Mesenteric fat pad (tissue), 1 donor: ENCODE data around the gene EBI3. TPM values are rescaled to one million over a fixed set of nuclear protein-coding genes. Genes with fewer than 3 reads are reported as not detected.
"Not testable (repeated sequence)": the region's sequence is repeated elsewhere in the genome, so short reads cannot be mapped to it uniquely, and the experiment has no call there.

ENCODE experiments used
- DNase-seq: peaks from one replicate; pipeline ENCODE4 v3.0.0-alpha.2; 2020; ENCODE audit warnings: low spot score
- total RNA-seq: library from RNA; stranded (reverse); fragmentation: NEBNext Ultra II Directional; extraction: Animal tissue kit (Norgen Biotek cat#: 25700); gene quantifications from one replicate; pipeline ENCODE4 v1.2.1, GENCODE V29; 2021
- donor health status: DM: yes; HTN: yes; CAD: no.

EBI3 gene
- total RNA-seq, 1 donor from 2014 or later: 5.8 TPM

DNA sequence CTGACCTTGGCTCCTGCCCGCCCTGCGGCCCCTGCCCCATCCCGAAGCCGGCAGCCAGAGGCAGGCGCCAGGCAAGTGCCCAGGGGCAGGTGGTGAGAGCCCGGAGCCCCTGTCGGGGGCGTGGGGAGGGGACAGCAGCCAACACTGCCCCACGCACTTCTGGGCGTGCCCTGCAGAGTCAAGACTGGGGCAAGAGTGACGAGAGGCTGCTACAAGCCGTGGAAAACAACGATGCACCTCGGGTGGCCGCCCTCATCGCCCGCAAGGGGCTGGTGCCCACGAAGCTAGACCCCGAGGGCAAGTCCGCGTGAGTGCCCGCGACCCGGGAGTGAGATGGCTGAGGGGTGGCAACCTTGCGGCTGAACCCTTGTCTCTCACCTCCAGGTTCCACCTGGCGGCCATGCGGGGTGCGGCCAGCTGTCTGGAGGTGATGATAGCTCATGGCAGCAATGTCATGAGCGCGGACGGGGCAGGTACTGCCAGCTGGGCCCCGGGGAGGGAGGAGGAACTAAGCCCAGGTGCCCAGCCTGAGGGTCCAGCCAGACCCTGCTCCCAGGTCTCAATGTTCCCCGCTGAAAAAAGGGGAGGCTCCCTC, 29.5 kb upstream of the EBI3 start:
- no peak for DNase-seq

DNA sequence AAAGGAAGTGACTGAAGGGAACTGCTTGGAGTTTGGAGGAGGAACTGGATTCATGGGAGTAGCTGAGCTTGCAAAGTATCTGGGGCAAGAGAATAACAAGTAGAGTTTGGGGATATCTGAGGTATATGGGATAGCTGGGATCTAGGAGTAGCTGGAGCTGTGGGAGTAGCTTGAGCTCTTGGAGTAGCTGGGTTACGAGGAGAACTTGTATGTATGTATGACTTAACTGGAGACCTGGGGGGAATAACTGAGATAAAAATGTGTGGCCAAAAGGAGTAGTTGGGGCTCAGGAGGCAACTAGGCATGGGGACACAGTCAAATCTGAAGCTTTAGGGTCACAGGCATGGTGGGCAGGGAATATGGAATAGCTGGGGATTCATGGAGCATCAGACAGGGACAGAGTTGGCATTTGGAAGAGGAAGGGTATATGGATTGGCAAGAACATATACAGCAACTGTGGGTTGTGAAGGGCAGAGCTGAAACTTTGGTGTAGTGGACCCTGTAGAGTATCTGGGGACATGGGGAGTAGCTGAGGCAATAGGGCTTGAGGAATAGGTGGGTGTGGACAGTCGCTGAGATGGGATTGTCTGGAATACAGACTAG, 28.3 kb upstream of the EBI3 start:
- DNase-seq: no peak

- no peak for DNase-seq
These were observed 27.5 kb upstream of the EBI3 start for GRCh38 chr19:4201798-4202197.

DNA sequence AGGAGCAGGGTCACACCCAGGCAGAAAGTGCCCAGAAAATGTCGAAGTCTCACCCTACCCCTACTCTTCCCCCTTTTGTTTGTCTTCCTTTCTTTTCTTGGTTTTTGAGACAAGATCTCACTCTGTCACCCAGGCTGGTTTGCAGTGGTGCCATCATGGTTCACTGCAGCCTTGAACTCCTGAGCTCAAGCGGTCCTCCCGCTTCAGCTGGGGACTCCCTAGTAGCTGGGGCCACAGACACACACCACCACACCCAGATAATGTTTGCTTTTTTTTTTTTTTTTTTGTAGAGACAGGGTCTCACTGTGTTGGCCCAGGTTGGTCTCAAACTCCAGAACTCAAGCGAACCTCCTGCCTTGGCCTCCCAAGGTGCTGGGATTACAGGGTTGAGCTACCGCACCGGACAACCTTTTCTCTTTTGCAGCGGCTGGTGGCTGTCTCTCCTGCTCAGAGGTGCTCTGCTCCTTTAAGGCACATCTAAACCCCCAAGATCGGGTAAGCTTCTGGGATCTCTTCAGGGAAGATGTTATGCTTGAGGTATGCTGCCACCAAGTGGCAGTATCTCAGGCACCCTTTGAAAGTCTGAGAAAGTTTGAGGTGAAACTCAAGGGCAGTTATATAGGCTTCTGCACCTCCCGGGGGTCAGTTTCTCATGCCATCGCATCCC, 22.4 kb upstream of the EBI3 start:
- no peak for DNase-seq

DNA sequence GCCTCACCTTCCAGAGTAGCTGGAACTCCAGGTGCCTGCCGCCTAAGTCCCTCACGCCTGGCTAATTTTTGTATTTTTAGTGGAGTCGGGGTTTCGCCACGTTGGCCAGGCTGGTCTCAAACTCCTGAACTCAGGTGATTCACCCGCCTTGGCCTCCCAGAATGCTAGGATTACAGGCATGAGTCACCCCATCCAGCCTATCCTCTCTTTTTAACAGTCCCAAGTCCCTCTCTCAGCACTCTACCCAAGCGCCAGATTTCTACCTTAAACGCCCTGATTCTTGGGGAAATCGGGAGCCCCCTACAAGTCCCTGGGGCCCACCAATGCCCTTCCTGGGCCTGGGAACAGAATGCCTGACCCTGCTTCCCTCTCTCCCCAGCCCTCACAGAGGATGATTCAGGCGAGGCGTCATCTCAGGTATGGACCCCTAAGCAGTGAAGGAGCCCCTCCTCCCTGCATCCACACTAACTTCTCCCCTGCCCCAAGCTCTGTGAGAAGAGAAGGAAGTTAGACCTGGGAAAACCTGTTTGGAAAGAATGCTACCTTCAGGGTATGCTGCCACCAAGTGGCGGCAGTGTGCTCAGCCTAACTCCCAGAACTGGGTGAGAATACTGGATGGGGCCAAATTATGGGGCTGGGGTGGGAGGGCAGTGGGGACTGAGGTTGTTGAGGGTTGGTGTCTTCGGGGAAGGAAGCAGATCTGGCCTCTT, 20.8 kb upstream of the EBI3 start:
- DNase-seq: no peak

- DNase-seq: no peak
These were observed 19.1 kb upstream of the EBI3 start for GRCh38 chr19:4210166-4210731.

GRCh38 chr19:4213116-4213515, 16.2 kb upstream of the EBI3 start:
- DNase-seq: no peak

- DNase-seq: no peak
These were observed 13.5 kb upstream of the EBI3 start for GRCh38 chr19:4215807-4216206.

DNA sequence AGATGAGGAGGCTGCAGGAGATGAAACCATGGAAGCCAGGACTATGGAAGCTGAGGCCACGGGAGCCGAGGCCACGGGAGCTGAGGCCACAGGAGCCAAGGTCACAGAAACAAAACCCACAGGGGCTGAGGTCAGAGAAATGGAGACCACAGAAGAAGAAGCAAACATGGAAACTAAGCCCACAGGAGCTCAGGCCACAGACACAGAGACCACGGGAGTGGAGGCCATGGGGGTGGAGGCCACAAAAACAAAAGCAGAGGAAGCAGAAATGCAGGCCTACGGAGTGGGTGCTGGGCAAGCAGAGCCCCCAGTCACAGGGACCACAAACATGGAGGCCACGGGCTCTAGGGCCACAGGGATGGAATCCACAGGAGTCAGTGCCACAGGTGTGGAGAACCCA, 12.5 kb upstream of the EBI3 start:
- DNase-seq: no peak

DNA sequence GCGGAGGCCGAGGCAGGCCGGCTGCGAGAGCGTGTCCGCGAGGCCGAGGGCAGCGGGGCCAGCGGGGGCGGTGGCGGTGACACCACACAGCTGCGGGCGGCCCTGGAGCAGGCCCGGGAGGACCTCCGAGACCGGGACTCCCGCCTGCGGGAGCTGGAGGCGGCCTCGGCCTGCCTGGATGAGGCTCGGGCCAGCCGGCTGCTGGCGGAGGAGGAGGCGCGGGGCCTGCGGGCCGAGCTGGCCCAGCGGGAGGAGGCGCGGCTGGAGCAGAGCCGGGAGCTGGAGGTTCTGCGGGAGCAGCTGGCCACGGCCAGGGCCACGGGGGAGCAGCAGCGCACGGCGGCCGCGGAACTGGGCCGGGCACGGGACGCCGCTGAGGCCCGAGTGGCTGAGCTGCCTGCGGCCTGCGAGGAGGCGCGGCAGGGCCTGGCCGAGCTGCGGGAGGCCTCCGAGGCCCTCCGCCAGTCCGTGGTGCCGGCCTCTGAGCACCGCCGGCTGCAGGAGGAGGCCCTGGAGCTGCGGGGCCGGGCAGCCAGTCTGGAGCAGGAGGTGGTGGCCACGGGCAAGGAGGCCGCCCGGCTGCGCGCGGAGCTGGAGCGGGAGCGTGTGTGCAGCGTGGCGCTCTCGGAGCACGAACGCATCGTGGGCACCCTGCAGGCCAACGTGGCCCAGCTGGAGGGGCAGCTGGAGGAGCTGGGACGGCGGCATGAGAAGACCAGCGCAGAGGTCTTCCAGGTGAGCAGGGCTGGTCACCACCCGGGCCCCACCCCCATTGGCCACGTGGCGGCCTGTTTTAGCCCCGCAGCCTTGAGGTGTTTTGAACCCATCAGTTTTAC, 11.7 kb upstream of the EBI3 start:
- DNase-seq: no peak

GRCh38 chr19:4218523-4218922, 10.8 kb upstream of the EBI3 start:
- DNase-seq: not testable (repeated sequence)

GRCh38 chr19:4220188-4220587, 9.1 kb upstream of the EBI3 start:
- DNase-seq: no peak

- no peak for DNase-seq
These were observed 4.9 kb upstream of the EBI3 start for GRCh38 chr19:4224470-4224869.

- no peak for DNase-seq
These were observed 3.4 kb upstream of the EBI3 start for GRCh38 chr19:4225885-4226284.

- DNase-seq: no peak
These were observed 1.6 kb upstream of the EBI3 start for GRCh38 chr19:4227771-4228170.

GRCh38 chr19:4228765-4229178, 551 bp upstream of the EBI3 start:
- no peak for DNase-seq

DNA sequence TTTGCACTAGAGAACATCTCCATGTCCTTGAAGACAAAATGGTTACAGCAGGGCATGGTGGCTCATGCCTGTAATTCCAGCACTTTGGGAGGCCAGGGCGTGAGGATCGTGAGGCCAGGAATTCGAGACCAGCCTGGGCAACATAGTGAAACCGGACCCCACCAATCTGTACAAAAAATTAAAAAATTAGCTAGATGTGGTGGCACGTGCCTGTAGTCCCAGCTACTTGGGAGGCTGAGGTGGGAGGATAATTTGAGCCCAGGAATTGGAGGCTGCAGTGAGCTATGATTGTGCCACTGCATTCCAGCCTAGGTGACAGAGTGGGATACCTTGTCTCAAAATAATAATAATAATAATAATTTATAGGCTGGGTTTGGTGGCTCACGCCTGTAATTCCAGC, 914 bp downstream of the EBI3 start:
- not testable (repeated sequence) for DNase-seq

- not testable (repeated sequence) for DNase-seq
These were observed 2.2 kb downstream of the EBI3 start for GRCh38 chr19:4231521-4231920.

DNA sequence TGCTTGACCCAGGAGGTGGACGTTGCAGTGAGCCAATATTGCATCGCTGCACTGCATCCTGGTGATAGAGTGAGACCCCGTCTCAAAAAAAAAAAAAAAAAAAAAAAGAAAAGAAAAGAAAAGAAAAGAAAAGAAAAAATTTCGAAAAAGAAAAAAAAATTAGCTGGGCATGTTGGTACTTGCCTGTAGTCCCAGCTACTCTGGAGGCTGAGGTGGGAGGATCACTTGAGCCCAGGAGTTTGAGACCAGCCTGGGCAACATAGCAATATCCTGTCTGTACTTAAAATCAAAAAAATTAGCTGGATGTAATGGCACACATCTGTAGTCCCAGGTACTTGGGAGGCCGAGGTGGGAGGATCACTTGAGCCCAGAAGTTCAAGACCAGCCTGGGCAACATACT, 2.8 kb downstream of the EBI3 start:
- not testable (repeated sequence) for DNase-seq

DNA sequence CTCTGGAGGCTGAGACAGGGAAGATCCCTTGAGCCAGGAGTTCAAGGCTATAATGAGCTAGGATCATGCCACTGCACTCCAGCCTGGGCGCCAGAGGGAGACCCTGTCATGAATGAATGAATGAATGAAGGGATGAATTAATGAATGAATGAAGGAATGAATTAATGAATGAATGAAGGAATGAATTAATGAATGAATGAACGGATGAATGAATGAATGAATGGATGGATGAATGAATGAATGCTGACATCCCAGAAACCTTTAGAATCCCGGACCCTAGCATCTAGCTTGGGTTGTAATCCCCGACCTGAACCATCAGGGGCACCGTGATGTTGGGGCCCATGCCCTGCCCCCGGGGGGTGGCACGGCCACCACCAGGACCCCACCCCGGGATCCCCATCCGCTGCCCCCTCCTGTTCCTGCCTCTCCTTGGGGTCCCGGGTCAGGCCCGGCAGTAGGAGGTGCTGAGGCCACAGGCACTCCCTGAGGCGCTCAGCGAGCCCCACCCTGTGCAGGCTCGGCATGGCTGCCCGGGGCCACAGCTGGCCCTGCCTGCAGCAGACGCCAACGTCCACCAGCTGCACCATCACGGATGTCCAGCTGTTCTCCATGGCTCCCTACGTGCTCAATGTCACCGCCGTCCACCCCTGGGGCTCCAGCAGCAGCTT, 3.4 kb downstream of the EBI3 start:
- no peak for DNase-seq
